Skeletal muscle cell (primary cell): Measurements from ENCODE around the gene AP2M1.
"Not testable (repeated sequence)": the region's sequence is repeated elsewhere in the genome, so short reads cannot be mapped to it uniquely, and the experiment has no call there.

Source experiments
- DNase-seq: peaks from one replicate; pipeline ENCODE4 v3.0.0-alpha.2; 2010; ENCODE audit warnings: low read depth
- H3K4me3 ChIP-seq: 2 replicates; pipeline ENCODE4 v1.5.1; 2011; ENCODE audit warnings: low read depth, mild to moderate bottlenecking, control low read depth, low read length, moderate library complexity

AP2M1 gene

DNA sequence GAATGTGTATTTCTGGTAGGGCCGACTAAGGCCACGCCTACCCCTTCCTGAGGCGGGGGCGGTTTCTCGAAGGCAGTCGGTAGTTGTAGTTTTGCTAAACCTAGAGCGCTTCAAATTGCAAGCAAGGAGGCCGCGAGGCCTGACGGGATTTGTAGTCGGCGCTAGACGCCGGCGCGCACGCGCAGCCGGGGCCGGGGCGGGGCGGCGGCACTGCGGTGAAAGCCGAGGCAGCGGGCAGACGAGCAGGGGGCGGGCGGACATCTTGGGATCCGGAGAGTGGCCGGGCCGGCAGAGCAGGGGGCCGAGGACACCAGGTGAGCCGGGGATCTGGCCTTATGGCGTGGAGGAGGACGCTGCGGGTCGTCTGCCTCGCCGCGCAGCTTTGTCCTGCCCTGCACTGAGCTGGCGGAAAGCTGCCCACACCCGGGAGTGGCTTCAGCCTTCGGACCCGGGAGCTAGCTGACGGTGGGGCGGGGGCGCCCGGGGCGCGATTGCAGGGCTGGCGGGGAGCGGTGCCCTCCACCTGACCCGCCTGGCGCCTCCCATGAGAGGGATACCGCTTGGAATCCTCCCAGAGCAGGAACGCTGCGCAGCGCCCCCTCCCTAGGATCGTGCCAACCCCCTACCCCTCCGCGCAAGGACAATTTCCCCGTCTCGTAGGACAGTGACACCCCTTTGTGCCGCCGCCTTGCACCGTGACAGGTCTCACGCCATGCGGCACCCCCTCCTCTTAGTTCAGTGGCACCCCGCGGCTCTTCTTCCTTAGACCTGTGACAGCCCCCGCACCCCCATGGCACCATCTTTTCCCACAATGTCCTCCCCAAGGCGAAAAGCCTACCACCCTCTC is at the start of gene AP2M1:
TSS of gene AP2M1 (plus strand) at position 210 of the 847 bp plus-strand sequence. CDS start 2,139 bp downstream, outside the sequence.
- H3K4me3 ChIP-seq: peak within 1 kb of the TSS; percentile 99
- peak; percentile 98 for DNase-seq

GRCh38 chr3:184126006-184126405 is 48.6 kb upstream of the AP2M1 start:
- no peak for DNase-seq
- no peak overlapping the region for H3K4me3 ChIP-seq

- no peak overlapping the region for H3K4me3 ChIP-seq
- no peak for DNase-seq
These were observed 45.6 kb upstream of the AP2M1 start for GRCh38 chr3:184129012-184129411.

GRCh38 chr3:184132945-184133344 is 41.7 kb upstream of the AP2M1 start:
- no peak for DNase-seq
- no peak overlapping the region for H3K4me3 ChIP-seq

DNA sequence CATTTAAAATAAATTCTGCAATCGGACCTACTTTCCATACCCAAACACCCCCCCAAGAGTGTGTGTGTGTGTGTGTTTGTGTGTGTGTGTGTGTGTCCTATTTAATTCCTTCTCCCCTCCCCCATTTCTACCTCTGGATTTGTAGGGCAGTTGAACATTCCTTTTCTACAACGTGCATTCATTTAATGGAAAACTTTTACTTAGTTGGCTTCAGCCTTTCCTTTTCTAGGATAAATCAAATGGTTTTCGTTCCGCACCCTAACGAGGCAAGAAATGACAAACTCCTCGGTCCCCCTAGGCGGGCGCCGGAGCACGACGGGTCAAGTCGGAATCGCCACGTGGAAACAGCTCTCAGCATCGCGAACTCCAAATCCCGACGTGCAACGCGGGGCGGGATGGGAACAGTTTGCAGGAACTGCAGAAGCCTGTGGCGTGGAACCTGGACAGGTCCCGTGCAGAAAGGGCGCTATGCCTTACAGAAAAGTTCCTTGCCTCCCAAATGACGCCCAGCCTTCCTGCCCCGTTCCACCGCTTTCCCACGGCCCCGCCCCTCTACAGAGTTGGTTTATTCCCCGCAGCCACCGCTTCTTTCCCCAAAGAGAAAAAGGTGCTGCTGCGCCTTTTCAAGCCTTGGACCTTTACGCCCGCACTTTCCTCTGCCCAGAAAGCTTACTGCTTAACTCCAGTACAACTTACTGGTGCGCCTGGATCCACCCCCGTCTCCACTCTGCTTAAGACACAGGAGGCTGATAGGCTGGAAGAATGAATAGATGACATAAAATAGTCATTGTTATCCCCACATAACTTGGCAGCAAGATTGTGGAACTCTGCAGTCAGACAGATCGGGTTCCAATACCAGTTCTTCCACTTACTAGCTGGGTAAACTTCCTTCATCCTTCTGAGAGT is 40.6 kb upstream of the AP2M1 start:
- peak; percentile 51 for DNase-seq
- peak overlapping the region; percentile 62 for H3K4me3 ChIP-seq

GRCh38 chr3:184134746-184135148 is 39.9 kb upstream of the AP2M1 start:
- no peak for DNase-seq
- H3K4me3 ChIP-seq: peak overlapping the region; percentile 62

DNA sequence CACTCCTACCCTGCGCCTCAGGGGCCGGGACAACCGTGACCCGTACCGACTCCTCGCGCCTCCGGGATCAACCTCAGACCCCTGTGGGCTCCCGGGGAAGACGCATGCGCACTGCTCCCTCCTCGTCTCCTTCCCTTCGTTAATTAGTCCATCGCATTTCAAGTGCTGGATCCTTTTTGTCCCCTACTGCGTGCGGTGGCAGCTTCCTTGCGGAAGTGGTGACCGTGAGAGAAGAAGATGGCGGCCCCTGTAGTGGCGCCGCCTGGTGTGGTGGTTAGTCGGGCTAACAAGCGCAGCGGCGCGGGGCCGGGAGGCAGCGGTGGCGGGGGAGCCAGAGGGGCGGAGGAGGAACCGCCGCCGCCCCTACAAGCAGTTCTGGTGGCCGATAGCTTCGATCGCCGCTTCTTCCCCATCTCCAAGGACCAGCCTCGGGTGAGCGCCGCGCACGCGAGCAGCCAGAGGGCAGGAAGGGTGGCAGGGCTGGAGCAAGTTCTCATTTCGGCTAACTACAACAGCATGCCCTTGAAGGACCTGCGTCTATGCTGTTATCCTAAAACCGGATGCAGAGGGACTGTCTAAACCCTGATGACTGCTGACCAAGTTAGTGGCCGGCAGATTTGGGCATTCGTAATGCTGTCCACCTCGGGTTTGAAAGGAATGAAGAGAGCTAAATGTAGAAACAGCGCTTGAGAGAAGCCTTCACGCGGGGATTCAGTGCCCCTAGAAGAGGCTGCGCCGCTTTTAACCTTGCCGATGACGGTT is 39.3 kb upstream of the AP2M1 start, which contains the start of gene EIF2B5:
TSS of gene EIF2B5 (plus strand) at position 210 of the 762 bp plus-strand sequence. CDS start at position 238, 28 bp downstream.
- peak within 1 kb of the TSS; percentile 62 for H3K4me3 ChIP-seq
- peak; percentile 80 for DNase-seq

- DNase-seq: no peak
- H3K4me3 ChIP-seq: peak overlapping the region; percentile 62
These were observed 38.8 kb upstream of the AP2M1 start for GRCh38 chr3:184135911-184136260.

DNA sequence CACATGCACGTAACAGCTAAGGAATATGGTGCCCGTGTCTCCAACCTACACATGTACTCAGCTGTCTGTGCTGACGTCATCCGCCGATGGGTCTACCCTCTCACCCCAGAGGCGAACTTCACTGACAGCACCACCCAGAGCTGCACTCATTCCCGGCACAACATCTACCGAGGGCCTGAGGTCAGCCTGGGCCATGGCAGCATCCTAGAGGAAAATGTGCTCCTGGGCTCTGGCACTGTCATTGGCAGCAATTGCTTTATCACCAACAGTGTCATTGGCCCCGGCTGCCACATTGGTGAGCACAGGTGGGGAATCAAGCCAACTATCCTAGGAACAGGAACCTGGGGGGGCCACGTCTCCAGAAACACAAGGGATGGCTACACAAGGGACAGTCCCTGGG is 34.2 kb upstream of the AP2M1 start:
- no peak overlapping the region for H3K4me3 ChIP-seq
- DNase-seq: no peak

- no peak overlapping the region for H3K4me3 ChIP-seq
These were observed 32.5 kb upstream of the AP2M1 start for GRCh38 chr3:184142199-184142598.

GRCh38 chr3:184143327-184143726 is 31.3 kb upstream of the AP2M1 start:
- no peak for DNase-seq

More at GRCh38 chr3:184142199-184142598, 32.5 kb upstream of the AP2M1 start:
- no peak for DNase-seq

DNA sequence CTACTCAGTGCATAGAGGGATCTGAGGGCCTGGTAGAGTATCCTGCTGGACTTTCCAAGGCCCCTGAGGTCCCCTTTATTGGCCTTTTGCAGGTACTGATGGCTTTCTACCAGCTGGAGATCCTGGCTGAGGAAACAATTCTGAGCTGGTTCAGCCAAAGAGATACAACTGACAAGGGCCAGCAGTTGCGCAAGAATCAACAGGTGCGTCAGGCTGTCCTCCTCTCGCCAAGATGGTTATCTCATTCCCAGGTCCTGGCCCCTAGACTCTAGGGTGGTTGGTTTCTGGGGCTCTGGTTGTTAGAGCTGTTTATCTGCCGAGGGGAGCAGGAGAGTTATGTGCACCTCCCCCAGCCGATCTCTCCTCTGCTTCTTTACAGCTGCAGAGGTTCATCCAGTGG is 30.1 kb upstream of the AP2M1 start:
- DNase-seq: no peak
- H3K4me3 ChIP-seq: no peak overlapping the region

More at GRCh38 chr3:184143327-184143726, 31.3 kb upstream of the AP2M1 start:
- no peak overlapping the region for H3K4me3 ChIP-seq

DNA sequence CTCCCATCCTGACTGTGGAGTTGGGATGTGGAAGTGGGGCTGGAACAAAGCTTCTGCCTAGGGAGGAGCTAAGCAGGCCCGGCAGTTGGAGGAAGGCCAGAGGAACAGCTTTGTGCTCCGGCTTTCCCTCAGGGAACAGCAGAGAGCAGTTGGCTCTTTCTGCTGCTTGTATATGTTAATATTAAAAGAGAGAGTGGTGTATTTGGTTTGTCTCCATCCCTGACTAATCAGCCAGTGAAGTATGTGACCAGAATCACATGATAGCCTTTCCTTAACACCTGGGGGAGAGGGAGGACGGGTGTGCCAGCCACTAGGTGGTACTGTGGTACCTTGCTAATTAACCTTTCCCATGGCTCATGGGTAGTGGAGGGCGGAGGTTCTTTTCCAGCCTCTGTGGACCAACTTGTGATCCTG is 29.5 kb upstream of the AP2M1 start:
- H3K4me3 ChIP-seq: no peak overlapping the region
- DNase-seq: no peak

DNA sequence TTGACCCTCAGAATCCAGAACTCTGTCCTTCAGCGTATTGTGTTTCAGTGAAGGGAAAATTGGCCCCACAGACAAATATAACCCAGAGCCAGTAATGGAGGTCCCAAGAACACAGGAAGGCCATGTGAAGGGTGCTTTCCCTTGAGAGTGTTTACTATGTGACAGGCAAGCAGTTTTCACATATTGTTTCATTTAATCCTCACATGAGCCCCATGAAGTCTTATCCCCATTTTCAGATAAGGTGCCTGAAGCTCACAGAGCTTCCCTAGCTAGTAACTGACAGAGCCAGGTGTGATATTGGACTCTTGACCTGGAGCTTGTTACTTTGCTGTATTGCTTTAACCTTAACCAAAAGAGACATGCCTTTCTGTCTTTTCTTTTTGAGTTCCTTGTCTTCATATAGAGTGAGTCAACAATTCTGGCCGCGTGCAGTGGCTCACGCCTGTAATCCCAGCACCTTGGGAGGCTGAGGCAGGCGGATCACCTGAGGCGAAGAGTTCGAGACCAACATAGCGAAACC is 28.8 kb upstream of the AP2M1 start:
- no peak overlapping the region for H3K4me3 ChIP-seq
- DNase-seq: no peak

DNA sequence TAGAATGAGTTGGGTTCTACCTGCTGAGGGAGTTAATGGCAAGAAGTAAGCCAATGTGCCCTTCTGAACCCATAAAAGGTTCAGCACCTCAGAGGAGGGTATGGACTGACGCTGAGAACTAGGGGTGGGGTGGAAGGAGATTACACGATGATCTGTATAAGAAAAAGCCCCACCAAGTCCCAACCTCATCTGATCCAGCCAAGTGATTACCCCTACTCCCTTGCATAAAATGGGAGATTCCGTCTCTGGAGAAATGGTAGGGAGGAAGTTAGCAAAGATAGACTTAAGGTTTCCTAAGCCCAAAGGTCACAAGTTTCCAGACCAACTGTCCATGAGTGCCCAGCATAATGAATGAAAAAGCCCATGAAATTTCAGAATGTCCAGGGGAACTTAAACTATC is 26.6 kb upstream of the AP2M1 start:
- no peak overlapping the region for H3K4me3 ChIP-seq
- no peak for DNase-seq

- H3K4me3 ChIP-seq: no peak overlapping the region
- DNase-seq: no peak
These were observed 25.5 kb upstream of the AP2M1 start for GRCh38 chr3:184149123-184149522.

DNA sequence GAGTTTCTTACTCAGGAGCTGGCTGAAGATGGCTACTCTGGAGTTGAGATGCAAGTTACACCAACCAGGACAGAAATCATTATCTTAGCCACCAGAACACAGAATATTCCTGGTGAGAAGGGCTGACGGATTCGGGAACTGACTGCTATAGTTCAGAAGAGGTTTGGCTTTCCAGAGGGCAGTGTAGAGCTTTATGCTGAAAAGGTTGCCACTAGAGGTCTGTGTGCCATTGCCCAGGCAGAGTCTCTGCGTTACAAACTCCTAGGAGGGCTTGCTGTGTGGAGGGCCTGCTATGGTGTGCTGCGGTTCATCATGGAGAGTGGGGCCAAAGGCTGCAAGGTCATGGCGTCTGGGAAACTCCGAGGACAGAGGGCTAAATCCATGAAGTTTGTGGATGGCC is 24.9 kb upstream of the AP2M1 start:
- DNase-seq, H3K4me3 ChIP-seq: not testable (repeated sequence)

DNA sequence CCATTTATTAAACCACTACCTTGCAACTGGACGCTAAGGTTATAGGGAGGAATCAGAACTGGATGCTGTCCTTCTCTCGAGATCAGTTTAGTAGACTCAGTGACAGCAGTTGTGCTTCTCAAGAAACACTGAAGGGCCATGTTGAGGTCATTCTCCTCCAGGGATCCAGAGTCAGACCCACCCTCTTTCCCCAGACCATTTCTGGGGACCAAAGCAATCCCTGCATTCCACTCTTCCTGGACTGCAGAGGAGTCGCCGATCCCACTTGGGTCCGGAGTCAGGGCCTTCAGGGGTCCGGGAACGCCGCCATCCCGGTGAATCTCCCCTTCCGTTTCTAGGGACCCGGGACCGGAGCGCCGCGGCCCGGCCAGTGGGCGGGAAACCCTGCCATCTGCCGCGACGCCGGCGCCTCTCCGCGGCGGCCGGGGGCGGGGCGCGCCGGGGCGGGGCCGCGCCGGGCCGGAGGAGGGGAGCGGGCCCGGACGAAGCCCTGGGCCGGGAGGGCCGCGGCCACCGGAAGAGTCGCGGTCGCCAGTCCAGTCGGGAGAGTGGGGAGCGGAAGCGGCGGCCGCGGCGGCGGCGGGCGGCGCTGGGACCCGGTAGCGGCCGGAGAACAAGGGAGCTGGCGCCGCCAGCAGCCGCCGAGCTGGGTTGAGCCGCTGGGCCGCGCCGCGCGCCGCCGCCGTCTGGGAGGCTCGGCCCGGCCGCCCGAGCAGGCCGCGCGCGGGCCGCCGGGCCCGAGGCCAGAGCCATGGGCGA is 19.6 kb upstream of the AP2M1 start, which contains the start of gene DVL3:
TSS of gene DVL3 (plus strand) at position 493 of the 759 bp plus-strand sequence. CDS start at position 752, 259 bp downstream.
- no peak for DNase-seq
- peak within 1 kb of the TSS; percentile 98 for H3K4me3 ChIP-seq
